NCI-H2107 treated with DMSO at 0.1 percent for 48 hours (cell line): ENCODE measurements around the gene PLCL1.

Experiments
- DNase-seq: peaks from one replicate; lab custom pipeline; 2025; ENCODE audit not compliant: unreplicated experiment; lab: John Stamatoyannopoulos, UW

PLCL1 gene

DNA sequence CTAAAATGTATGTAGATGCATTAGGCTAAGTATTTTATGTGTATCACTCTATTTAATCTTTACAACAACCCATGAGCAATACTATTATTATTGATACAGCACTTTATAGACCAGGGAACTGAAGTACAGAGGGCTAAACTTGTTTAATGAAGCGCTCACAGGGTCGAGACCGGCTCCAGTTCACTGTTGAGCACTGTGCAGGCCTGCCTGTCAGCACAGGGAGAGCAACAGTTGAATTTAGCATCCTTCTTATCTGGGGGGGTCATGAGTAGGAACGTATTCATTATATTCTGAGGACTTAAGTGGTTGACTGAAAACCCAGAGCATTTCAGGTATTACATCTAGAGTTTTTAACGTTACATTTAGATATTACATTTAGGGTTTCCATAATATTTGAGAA is 120.1 kb downstream of the PLCL1 start:
- DNase-seq, result no peak

DNA sequence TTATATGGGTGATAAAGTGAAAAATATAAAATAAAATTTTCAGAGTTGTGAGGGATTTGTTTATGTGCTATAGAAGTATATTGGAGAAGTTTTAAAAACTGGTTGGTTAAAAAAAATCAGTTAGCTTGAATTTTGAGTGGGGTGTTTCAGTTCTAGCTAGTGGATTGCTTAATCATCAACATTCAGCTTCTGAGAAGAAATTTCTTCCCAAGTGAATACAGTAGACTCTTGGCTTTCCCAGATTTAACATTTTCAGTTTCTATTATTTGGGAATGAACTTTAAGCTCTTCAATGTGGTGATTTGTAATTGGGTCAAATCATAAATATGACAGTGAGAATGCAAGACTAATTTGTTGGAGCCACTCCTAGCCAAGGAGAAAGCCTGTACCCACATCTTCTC is 120.8 kb downstream of the PLCL1 start:
- no peak for DNase-seq

DNA sequence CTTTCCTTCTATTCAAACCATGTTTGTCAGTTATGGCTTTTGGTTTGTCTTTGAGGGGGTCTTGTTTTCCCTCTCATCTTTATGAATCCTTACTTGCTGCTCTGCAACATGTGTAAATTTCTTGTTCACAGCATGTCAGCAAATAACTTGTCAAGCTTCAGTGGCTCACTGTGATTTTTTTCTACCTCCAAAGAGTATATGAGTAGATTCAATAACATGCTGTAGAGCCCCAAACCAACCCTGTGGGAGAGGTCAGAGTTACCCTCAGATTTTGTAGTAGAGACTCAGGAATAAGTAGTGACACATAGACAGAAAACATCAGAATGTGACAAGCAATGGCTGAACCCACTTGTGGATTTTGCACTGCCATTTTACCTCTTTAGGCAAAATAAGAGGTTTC is 121.6 kb downstream of the PLCL1 start:
- no peak for DNase-seq

DNA sequence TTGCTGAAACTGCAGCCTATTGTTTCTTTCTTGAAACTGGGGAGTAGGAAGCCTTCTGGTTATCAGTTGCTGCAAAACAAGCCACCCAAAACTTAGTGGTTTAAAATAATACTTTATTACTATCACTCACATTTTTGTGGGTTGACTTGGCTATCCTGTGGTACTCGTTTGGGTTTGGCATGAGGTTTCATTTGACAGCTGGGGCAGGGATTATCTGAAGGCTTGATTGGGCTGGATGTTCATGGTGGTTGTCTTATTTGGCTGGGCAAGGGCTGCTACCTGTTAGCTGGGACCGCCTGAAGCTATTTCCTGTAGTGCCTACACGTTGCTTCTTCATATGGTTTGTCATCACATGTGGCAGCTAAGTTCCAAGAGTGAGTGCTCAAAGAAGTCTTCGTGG is 122.3 kb downstream of the PLCL1 start:
- no peak for DNase-seq

DNA sequence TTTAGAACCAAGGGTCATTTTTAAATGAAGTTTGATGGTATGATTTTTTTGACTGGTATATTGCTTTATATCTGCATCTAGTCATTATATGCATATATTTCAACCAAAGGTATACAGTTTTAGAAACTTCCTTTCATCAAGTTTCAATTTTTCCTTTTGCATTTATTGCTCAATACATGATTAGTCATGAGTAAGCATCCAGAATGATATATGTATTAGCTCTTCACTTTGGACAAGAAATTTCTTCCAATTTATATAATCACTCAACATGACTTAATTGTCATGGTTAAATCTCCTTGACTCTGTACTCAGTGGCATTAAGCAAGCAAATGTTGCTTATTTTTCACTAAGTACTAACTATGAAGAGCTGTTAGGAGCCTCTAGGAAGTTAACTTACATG is 123.6 kb downstream of the PLCL1 start:
- no peak for DNase-seq

DNA sequence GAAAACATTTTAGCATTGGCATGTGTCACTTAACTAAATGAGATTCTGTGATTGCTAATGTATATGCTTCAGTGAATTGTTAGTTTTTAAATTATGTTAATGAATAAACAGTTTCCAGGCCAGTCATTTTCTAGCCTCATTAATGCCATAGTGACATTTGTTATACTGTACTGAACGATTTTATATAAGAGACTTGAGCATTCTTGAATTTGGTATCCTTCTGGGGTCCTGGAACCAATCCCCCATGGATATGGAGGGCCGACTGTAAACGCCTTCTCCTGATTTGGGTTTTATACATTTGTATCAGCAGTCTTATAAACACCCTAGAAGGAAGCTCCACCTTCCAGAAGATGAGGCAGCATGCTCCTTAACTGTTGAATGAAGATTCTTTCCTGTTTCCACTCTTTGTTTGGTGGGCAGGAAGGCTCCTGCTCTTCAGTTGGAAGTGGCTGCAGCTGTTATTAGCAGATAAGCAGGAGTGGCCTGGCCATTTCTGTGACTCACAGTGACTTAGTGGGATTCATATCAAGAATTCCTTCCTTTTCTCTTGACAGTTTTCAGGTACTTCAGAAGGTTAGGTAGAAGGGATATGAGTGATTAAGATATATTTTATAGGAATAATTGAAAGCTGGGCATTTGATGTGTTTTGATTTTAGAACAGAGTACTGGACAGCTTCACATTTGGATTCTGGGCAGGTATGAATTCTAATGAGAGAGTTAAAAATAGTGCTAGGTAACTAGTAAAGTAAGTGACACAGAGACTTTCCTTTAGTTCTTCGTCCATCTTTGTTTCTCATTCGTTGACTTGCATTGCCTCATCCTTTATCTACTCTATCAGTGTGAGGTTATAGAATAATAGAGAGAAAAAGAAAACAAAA is 124.9 kb downstream of the PLCL1 start:
- DNase-seq, result no peak

DNA sequence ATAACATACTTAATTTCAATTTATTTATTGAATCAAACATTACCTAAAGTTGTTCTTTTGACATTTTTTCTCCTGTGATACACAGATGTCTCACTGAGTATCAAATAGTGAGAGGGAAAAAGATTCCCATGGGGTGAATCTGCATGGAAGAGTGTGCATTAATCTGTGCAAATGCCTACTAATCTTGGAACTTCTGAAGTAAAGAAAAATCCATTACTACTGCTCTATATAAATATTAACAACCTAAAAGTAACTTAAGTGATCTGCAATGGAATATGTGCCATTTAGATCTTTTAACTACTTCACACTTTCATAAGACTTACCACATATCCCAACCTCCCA is 125.5 kb downstream of the PLCL1 start:
- no peak for DNase-seq

DNA sequence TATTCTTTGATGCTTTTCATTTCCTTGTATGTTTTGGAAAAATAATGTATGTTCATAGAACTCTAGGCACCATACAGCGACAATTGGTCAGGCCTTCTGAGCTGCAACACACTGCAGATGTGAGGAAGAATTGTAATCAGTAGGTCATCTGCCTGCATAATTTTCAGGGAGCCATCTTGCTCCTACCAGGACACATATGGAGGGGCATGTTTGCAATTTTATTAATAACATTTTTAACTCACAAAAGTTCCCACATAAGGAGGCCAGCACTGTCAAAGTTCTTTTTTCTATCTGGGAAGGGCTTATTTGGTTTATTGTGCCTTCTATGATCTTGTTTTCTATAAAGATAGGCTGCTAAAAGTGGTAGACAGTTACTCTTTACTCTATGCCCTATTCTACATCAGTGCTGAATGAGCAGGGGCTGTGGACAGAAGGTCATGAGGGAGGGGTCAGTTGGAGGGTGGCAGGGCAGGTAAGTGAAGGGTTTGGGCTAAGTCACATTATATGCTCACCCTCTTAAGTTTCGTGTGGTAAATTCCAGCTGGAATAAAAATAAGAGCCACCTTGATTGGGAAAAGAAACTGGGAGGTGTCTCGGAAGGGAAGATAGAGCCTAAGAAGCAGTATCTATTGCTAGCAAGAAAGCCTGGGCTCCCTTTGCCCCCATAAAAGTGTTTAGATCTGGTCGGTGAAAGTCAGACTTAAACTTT is 126.3 kb downstream of the PLCL1 start:
- DNase-seq, result no peak

DNA sequence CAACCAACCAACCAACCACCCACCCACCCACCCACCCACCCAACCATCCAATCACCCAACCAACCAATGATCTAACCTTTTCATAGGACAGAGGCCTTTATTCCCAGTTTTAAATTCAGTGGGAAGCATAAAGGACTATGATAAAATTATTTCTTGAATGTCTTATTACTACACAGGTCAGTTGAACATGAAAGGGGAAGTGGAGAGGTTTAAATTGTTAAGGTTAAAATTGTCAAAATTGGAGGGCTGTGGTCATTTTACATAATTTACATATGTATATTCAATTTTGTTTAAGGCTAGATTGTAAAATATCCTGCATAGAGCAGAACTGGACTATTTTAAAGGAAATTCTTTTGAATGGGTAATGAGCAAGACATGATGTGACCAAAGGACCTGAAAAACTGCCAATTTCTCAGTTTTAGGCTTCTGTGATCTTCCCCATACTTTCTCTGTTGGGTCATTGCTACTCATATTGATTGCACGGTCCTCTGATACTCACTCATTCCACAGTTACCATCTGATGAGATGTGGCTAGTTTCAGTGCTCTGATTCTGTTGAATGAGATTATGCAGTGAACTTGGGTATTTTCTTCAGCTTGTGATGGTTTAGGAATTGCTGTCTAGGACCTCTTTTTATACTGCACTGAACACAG is 127.4 kb downstream of the PLCL1 start:
- DNase-seq, result no peak

DNA sequence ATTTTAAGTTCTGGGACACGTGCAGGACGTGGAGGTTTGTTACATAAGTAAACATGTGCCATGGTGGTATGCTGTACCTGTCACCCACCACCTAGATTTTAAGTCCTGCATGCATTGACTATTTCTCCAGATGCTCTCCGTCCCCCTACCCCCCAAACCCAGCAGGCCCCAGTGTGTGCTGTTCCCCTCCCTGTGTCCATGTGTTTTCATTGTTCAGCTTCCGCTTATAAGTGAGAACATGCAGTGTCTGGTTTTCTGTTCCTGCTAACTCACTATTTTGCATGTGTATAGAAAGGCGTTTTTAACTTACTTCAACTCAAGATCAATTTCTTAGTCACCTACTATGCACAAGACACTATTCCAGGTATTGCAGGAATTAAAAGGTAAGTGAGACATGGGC is 128.0 kb downstream of the PLCL1 start:
- DNase-seq, result no peak

DNA sequence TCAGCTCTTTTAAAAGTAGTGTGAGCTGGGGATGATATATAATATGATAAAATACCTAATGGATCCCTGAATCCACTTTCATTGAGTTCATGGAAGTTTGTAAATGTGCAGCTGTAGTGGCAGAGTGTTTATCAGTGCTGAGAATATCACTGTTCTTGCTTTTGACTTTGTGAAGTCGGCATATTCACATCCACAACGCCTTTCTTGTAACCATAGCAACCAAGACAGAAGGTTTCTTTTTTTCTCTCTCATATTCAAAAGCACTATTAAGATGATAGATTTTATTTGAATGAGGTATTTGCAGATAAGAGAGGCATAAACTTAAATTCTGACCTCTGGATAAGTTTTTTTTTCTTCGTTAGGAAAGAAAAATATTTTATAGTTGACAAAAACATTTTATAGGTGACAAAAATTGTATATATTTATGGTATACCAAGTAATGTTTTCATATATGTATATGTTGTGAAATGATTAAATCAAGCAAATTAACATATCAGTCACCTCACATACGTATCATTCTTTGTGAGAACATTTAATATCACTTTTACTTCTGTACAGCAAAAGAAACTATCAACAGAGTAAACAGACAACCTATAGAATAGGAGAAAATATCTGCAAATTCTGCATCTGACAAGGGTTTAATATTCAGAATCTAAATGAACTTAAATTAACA is 130.0 kb downstream of the PLCL1 start:
- no peak for DNase-seq

DNA sequence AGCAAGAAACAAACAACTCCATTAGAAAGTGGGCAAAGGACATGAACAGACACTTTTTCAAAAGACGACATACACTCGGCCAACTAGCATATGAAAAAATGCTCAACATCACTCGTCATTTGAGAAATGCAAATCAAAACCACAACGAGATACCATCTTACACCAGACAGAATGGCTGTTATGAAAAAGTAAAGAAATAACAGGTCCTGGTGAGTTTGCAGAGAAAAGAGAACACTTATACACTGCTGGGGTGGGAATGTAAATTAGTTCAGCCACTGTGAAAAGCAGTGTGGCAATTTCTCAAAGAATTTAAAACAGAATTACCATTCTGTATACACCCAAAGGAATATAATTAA is 130.5 kb downstream of the PLCL1 start:
- DNase-seq, result no peak

DNA sequence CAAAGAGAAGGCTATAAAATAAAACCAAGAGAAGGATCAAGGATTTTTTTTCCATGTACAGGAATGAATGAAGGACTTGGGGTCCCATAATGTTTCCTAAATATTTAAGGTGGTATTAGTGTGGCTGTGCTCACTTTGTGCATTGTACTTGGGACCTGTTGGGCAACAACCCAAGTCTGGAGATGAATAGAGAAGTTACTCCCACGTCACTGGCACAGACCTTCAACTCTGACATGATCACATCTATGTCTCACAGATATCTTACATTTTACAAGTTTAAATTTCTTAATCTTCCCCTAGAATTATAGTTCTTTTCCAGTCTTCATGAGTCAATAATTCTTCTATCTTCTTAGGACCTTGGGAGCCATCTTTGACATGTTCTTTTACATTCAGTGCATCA is 133.4 kb downstream of the PLCL1 start:
- no peak for DNase-seq

DNA sequence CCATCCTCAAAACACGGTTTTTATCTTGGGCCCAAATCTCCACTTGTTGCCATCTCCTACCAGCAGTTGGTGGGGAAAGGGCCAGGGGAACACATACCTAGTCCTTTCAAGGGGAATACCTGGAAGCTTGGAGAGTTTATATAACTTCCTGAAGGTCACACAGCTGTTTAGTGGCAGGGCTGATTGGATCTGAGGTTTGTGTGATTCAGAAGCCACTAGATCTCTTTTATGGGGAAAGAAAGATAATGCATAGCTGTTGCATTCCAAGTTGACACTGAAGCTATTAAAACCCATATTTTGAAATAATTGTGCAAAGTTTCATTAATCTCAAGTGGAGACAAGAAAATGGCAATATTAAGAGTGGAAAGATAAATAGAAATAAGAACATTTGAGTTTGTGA is 134.2 kb downstream of the PLCL1 start:
- no peak for DNase-seq

DNA sequence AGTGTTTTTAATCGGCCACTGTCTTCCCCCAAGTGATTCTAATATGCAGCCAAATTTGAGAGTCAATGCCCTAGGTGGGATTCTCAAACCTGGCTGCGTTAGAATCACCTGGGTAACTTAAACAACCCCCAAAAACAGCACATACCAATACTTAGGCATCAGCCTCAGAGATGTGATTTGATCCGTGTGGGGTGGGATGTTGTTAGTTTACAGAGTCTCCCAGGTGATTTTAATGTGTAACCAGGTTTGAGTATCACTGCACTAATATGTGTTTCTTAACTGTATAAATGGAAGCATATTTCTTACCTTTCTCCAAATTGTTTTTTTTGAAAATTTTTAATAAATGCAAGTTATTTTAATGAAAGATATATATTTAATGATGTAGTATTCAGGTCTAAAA is 135.4 kb downstream of the PLCL1 start:
- no peak for DNase-seq

DNA sequence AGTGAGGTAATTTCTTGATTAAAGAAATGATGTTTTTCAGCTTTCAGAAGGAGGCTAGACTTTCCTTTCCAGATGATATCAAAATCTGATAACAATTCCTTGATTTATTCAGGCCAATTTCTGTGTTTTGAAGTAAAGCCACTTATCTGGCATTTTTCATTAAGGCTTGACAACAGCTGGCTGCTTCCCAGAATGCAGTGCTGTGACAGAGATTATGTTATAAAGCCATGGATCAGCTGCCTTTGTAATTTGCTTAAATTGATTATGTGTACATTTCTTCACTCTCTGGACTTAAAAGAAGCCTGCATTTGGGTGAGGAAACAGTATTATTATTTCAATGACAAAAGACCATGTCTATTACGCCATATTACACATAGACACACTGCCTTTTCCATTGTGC is 136.0 kb downstream of the PLCL1 start:
- DNase-seq, result no peak

DNA sequence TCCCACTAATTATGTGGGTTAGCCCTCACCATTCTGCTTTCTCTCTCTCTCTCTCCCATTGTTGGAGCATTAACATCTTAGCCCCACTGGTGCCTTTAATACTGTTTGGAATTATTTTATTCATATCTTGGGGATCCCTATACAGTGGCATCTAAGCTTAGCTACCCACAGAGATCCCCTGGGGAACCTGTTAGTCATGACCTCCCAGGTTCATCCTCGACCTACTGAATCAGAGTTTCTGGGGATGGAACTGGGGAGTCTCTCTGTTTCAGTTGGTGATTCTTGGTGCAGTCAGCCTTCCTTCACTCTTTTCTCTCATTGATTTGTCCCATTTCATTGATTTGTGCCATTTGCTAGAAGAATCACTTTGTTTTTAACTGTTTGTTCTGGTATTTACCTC is 137.3 kb downstream of the PLCL1 start:
- no peak for DNase-seq

DNA sequence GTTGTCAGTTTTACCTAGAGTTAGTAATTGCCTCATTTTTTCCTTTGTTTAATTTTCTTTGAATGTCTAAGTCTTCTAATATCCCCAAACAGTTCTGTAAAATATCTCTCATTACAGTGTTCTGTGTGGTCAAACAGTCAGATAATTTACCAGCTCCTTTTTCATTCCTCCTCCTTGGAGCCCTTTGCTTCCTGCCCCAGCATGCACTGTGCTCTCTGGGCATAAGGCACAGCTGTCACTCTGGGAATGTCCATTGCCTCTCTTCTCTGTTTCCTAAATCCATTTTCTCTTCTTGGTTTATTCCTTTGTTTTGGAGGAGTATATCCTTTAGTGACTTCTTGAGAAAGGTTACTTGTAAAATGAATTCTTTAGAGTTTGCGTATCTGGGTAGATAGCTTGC is 139.3 kb downstream of the PLCL1 start:
- no peak for DNase-seq

DNA sequence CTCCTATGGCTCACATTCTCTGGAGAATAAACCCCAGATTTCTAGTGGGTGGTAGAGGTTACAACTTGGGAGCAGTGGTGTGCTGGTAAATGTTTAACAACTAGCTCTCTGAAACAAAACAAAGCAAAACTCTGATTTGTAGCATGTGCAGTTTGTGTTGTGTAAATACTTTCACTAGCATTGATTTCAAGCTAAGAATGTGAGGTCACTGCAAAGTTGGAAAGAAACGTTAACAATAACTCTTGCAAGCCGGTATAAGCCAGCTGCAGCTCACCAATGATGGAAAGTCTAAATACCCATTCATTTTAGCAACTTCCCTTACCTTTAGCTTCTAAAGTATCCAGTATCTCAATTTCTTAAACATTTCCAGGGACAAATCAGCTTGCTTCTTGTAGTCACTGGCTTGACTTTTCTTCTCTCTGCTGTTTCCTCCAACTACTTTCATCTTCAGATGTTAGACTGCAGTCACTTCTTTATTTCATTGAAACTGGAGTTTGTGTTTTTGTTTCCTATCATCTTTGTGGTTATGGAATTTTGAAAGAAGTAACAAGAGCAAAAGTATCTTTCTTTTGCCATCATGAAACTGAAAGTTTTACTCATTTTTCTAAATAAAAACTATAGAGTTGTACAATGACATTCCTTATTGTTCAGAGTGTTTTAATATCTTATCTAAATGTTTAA is 140.2 kb downstream of the PLCL1 start:
- no peak for DNase-seq

DNA sequence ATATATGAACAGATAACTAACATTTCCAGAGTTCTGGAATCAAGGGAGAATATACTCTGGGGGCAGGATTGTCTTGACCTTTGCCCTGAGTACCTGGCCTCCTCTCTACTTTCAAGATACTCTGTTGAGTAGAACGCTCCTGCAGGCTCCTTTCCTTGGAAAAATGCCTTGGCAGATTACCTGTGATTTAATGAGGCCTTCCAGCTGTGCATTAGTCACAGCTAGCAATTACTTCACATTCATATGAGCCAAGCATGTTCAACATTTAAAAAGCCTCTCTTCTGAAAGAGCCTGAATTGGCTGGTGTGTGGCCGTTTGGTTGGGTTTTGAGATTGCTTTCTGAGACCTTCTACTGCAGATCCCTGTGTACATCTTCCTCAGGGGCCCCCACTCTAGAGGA is 142.2 kb downstream of the PLCL1 start:
- DNase-seq, result no peak

DNA sequence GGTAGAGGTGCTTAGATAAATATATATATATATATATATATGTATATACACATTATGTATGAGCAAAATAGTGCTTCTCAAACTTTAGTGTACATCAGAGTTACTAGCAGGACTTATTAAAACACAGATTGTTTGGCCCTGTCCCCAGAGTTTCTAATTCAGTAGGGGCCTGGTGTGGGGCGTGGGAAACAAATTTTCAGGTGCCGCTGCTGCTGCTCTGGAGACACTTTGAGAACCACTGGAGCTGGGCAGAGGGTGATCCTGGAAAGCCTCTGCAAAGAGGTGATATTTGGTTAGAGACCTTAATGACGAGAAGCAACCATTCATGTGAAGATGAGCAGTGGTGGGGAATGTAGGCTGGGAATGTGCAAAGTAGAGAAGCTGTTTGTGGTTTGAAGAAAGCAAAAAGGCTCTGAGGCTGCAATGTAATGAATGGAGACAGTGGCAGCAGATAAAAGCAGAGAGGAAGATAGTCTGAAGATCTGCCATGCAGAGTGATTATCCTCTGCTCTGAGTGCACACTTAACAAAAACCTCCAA is 142.9 kb downstream of the PLCL1 start:
- DNase-seq, result no peak
